ENCODE measurements around the gene ZNF672. TPM values are rescaled to one million over a fixed set of nuclear protein-coding genes. Genes with fewer than 3 reads are reported as not detected.
"Not testable (repeated sequence)": the region's sequence is repeated elsewhere in the genome, so short reads cannot be mapped to it uniquely, and the experiment has no call there.

ZNF672 gene
- total RNA-seq, 1 experiment from 2014 or later, result 27.6 TPM

- BruUV-seq (replicated peaks); POLR2A ChIA-PET; H3K36me3 ChIP-seq (ENCODE audit: control insufficient read depth in 1 of 2, insufficient read depth in 2 of 2, low read length in 2 of 2); DNase-seq (ENCODE audit: low read depth, low spot score); ATAC-seq; H3K9ac ChIP-seq (ENCODE audit: low read length); intact Hi-C loops (cut with micrococcal nuclease); H3K4me2 ChIP-seq (ENCODE audit: low read length); RAD21 ChIA-PET (ENCODE audit: low non-redundant PET in 1 of 2, low total read pairs in 2 of 2, uncharacterized antibody in 2 of 2, unreplicated experiment in 2 of 2); H3K9me2 ChIP-seq (ENCODE audit: insufficient read depth); H3K9me3 ChIP-seq (ENCODE audit: control insufficient read depth in 1 of 2, insufficient read depth in 1 of 2, low read depth in 1 of 2, low read length in 2 of 2); H4K20me1 ChIP-seq (ENCODE audit: insufficient read depth); H3K27me3 ChIP-seq (ENCODE audit: insufficient read depth, low read length); H3K4me1 ChIP-seq (ENCODE audit: control insufficient read depth in 1 of 2, insufficient read depth in 2 of 2, low read length in 2 of 2); H3K4me3 ChIP-seq (replicated peaks in 1 of 2; ENCODE audit: low read depth in 1 of 2, low read length in 2 of 2); H2AFZ ChIP-seq (ENCODE audit: low read depth, low read length, poor library complexity, severe bottlenecking); H3K79me2 ChIP-seq (ENCODE audit: insufficient read depth, low read length); CTCF ChIA-PET; H3K27ac ChIP-seq (ENCODE audit: low read depth, low read length): not testable (repeated sequence)
Measured at GRCh38 chr1:248882427-248882826, 44.4 kb downstream of the ZNF672 start.

- ChIA-PET CTCF (no interaction called here), POLR2A (no interaction called here), RAD21 (ENCODE audit: low non-redundant PET in 1 of 2, low total read pairs in 2 of 2, uncharacterized antibody in 2 of 2, unreplicated experiment in 2 of 2) (no interaction called here)
- no peaks in the 10 kb centered on the region for H3K79me2 ChIP-seq (ENCODE audit: insufficient read depth, low read length)
- DNase-seq (ENCODE audit: low read depth, low spot score) (no peak), ATAC-seq (peak; percentile 47)
- H3K9me3 ChIP-seq (ENCODE audit: control insufficient read depth in 1 of 2, insufficient read depth in 1 of 2, low read depth in 1 of 2, low read length in 2 of 2), result no peaks in the 10 kb centered on the region
- intact Hi-C loops (cut with micrococcal nuclease), result no loop called here
- peak; percentile 10 to 18 (median 14); a peak in 1 of 6 replicates for TF ChIP-seq CTCF (IDR thresholded peaks at IDR 0.05 in 2 of 3, conservative IDR thresholded peaks at IDR 0.05 in 1 of 3; ENCODE audit: borderline replicate concordance in 1 of 3, insufficient read depth in 1 of 3, low read depth in 2 of 3, low read length in 2 of 3)
- TF ChIP-seq CEBPB (IDR thresholded peaks at IDR 0.05; ENCODE audit: low read depth), result no peak
- TF ChIP-seq RAD21 (IDR thresholded peaks at IDR 0.05; ENCODE audit: low read depth), result peak; percentile 10; the same call in 1 of the 2 replicates
- H4K20me1 ChIP-seq (ENCODE audit: insufficient read depth), result no peaks in the 10 kb centered on the region
- no peak overlapping the region for H2AFZ ChIP-seq (ENCODE audit: low read depth, low read length, poor library complexity, severe bottlenecking)
- no peaks in the 10 kb centered on the region for H3K36me3 ChIP-seq (ENCODE audit: control insufficient read depth in 1 of 2, insufficient read depth in 2 of 2, low read length in 2 of 2)
- no peaks in the 10 kb centered on the region for H3K27me3 ChIP-seq (ENCODE audit: insufficient read depth, low read length)
- H3K4me2 ChIP-seq (ENCODE audit: low read length), result no peak overlapping the region
- BruUV-seq (replicated peaks), result no TSS peak
- no peak overlapping the region for H3K27ac ChIP-seq (ENCODE audit: low read depth, low read length)
- no peaks in the 10 kb centered on the region for H3K9me2 ChIP-seq (ENCODE audit: insufficient read depth)
- H3K9ac ChIP-seq (ENCODE audit: low read length), result no peak overlapping the region
- H3K4me3 ChIP-seq (replicated peaks in 1 of 2; ENCODE audit: low read depth in 1 of 2, low read length in 2 of 2), result no peak overlapping the region
- no peaks in the 10 kb centered on the region for H3K4me1 ChIP-seq (ENCODE audit: control insufficient read depth in 1 of 2, insufficient read depth in 2 of 2, low read length in 2 of 2)
Measured at GRCh38 chr1:248884632-248885295, 46.7 kb downstream of the ZNF672 start.
